HG03442 (cell line): ENCODE measurements around the gene ZNF724.
"Not testable (repeated sequence)": the region's sequence is repeated elsewhere in the genome, so short reads cannot be mapped to it uniquely, and the experiment has no call there.

ENCODE experiments used
- ATAC-seq: cut with Tn5 transposase; IDR thresholded peaks from one replicate; pipeline ENCODE4 v1.9.1; 2021; ENCODE audit warnings: mild to moderate bottlenecking, moderate library complexity; ENCODE audit not compliant: unreplicated experiment

The ZNF724 gene

GRCh38 chr19:23253256-23253655, 3.1 kb upstream of the ZNF724 start:
- ATAC-seq, result not testable (repeated sequence)

GRCh38 chr19:23241419-23241818, 8.8 kb downstream of the ZNF724 start:
- ATAC-seq, result no peak

GRCh38 chr19:23222998-23223652, 27.1 kb downstream of the ZNF724 start:
- no peak for ATAC-seq

- ATAC-seq, result no peak
These were observed 46.3 kb downstream of the ZNF724 start for GRCh38 chr19:23203841-23204344.

- no peak for ATAC-seq
These were observed 59.9 kb downstream of the ZNF724 start for GRCh38 chr19:23190341-23190740.

GRCh38 chr19:23183251-23183650, 66.9 kb downstream of the ZNF724 start:
- no peak for ATAC-seq
